DOHH2 (cell line): ENCODE measurements around the gene PCAT6.

ENCODE experiments used
- CTCF ChIP-seq: fragments of 200-600 bp; sonication (generic); IDR thresholded peaks from one replicate; pipeline ENCODE4 v1.5.1; 2014; ENCODE audit warnings: antibody characterized with exemption, mild to moderate bottlenecking, low read depth, low read length; ENCODE audit not compliant: poor library complexity, severe bottlenecking
- EZH2phosphoT487 ChIP-seq: fragments of 200-600 bp; sonication (generic); IDR thresholded peaks from 2 replicates; pipeline ENCODE4 v1.6.1; 2017; ENCODE audit warnings: borderline replicate concordance, mild to moderate bottlenecking, antibody characterized with exemption, low read length, moderate library complexity, mixed read lengths

DNA sequence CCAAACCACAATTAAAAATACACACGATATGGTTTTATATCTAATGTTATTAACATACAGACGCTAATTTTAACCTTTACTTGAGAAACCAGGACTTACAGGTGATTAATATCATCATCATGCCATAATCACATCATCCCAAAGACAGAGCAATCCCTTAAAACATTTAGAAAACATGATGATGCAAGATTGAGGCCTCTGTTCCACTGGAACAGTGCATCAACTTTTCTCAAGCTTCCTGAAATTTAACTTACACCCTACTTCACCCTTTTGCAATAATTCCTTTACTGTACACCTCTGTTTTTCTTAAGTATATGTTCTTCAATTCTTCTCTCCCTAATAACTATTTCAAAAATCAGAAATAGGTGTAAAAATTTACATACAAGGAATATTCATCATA, 40.6 kb upstream of the PCAT6 start:
- no peak for TF ChIP-seq CTCF
- no peak for TF ChIP-seq EZH2phosphoT487
